ENCODE results near the gene ICOS. TPM values are rescaled to one million over a fixed set of nuclear protein-coding genes. Genes with fewer than 3 reads are reported as not detected.

Gene ICOS
- total RNA-seq, 1 donor from 2014 or later: not detected

- H3K4me2 ChIP-seq: no peak overlapping the region
- Mint-ChIP-seq H3K4me3 (no peak overlapping the region), H3K27ac (no peak overlapping the region), H3K4me1 (no peaks in the 10 kb centered on the region), H3K9me3 (peaks cover 14% of the 10 kb centered on the region), H3K36me3 (no peaks in the 10 kb centered on the region), H3K27me3 (ENCODE audit: insufficient read depth, low read depth) (no peaks in the 10 kb centered on the region)
- no peaks in the 10 kb centered on the region for H3K9me3 ChIP-seq (ENCODE audit: low read depth)
- no peak overlapping the region for H3K4me3 ChIP-seq
- no peak overlapping the region for H3K9ac ChIP-seq
- no peaks in the 10 kb centered on the region for H3K27me3 ChIP-seq
- TF ChIP-seq CTCF (IDR thresholded peaks at IDR 0.05) (no peak), EZH2 (IDR thresholded peaks at IDR 0.05) (no peak)
- H3K79me2 ChIP-seq (ENCODE audit: low read depth): no peaks in the 10 kb centered on the region
- DNase-seq (ENCODE audit: low spot score): no peak
- peaks cover 8% of the 10 kb centered on the region for H3K4me1 ChIP-seq
- H3K36me3 ChIP-seq: no peaks in the 10 kb centered on the region
- H3K27ac ChIP-seq: no peak overlapping the region
- no peaks in the 10 kb centered on the region for H4K20me1 ChIP-seq (ENCODE audit: low read depth)
- H3F3A ChIP-seq (ENCODE audit: low read depth): no peaks in the 10 kb centered on the region
- H2AFZ ChIP-seq (replicated peaks): no peak overlapping the region
Observed at GRCh38 chr2:203897544-203897943, 39.0 kb upstream of the ICOS start.

GRCh38 chr2:203898657-203899056 is 37.9 kb upstream of the ICOS start:
- no peak for DNase-seq (ENCODE audit: low spot score)
- Mint-ChIP-seq H3K27me3 (ENCODE audit: insufficient read depth, low read depth) (no peaks in the 10 kb centered on the region), H3K27ac (no peak overlapping the region), H3K4me1 (no peaks in the 10 kb centered on the region), H3K9me3 (peaks cover 15% of the 10 kb centered on the region), H3K36me3 (no peaks in the 10 kb centered on the region), H3K4me3 (no peak overlapping the region)
- H2AFZ ChIP-seq (replicated peaks): peak overlapping the region; percentile 42
- no peaks in the 10 kb centered on the region for H4K20me1 ChIP-seq (ENCODE audit: low read depth)
- H3K4me3 ChIP-seq: no peak overlapping the region
- TF ChIP-seq EZH2phosphoT487 (IDR thresholded peaks at IDR 0.05) (no peak), CTCF (IDR thresholded peaks at IDR 0.05) (no peak), EZH2 (IDR thresholded peaks at IDR 0.05) (no peak)
- no peaks in the 10 kb centered on the region for H3K27me3 ChIP-seq
- no peaks in the 10 kb centered on the region for H3K9me3 ChIP-seq (ENCODE audit: low read depth)
- peaks cover 8% of the 10 kb centered on the region for H3K4me1 ChIP-seq
- H3K9ac ChIP-seq: no peak overlapping the region
- no peak overlapping the region for H3K27ac ChIP-seq
- H3F3A ChIP-seq (ENCODE audit: low read depth): no peaks in the 10 kb centered on the region
- no peak overlapping the region for H3K4me2 ChIP-seq
- no peaks in the 10 kb centered on the region for H3K36me3 ChIP-seq
- no peaks in the 10 kb centered on the region for H3K79me2 ChIP-seq (ENCODE audit: low read depth)

GRCh38 chr2:203900253-203900652 is 36.3 kb upstream of the ICOS start:
- no peaks in the 10 kb centered on the region for H3K36me3 Mint-ChIP-seq
- no peak overlapping the region for H2AFZ ChIP-seq (replicated peaks)
- no peaks in the 10 kb centered on the region for H3K79me2 ChIP-seq (ENCODE audit: low read depth)

More at GRCh38 chr2:203900253-203900652, 36.3 kb upstream of the ICOS start:
- H3K4me1 Mint-ChIP-seq: no peaks in the 10 kb centered on the region
- H3F3A ChIP-seq (ENCODE audit: low read depth): no peaks in the 10 kb centered on the region
- no peak overlapping the region for H3K9ac ChIP-seq
- H3K27ac ChIP-seq: no peak overlapping the region
- no peaks in the 10 kb centered on the region for H3K27me3 Mint-ChIP-seq (ENCODE audit: insufficient read depth, low read depth)
- no peak overlapping the region for H3K27ac Mint-ChIP-seq
- no peaks in the 10 kb centered on the region for H3K27me3 ChIP-seq
- no peak for DNase-seq (ENCODE audit: low spot score)
- no peak for TF ChIP-seq EZH2phosphoT487 (IDR thresholded peaks at IDR 0.05)
- no peak for TF ChIP-seq CTCF (IDR thresholded peaks at IDR 0.05)
- TF ChIP-seq EZH2 (IDR thresholded peaks at IDR 0.05): no peak
- no peak overlapping the region for H3K4me3 Mint-ChIP-seq
- H3K4me3 ChIP-seq: no peak overlapping the region
- no peaks in the 10 kb centered on the region for H4K20me1 ChIP-seq (ENCODE audit: low read depth)
- no peaks in the 10 kb centered on the region for H3K36me3 ChIP-seq
- H3K4me2 ChIP-seq: no peak overlapping the region
- H3K9me3 ChIP-seq (ENCODE audit: low read depth): no peaks in the 10 kb centered on the region
- H3K4me1 ChIP-seq: peaks cover 8% of the 10 kb centered on the region
- peaks cover 17% of the 10 kb centered on the region for H3K9me3 Mint-ChIP-seq

Data from neural progenitor cell (in vitro differentiated cells).